BJ (cell line): ENCODE data around the gene PBX3. TPM values are rescaled to one million over a fixed set of nuclear protein-coding genes. Genes with fewer than 3 reads are reported as not detected.

Experiments used
- CTCF ChIA-PET: fragments of 350-600 bp; formaldehyde crosslinking; extraction: SDS; loops from one replicate; lab custom pipeline; 2021; ENCODE audit warnings: antibody characterized with exemption, inconsistent platforms; lab: Yijun Ruan, JAX
- POLR2A ChIA-PET: fragments of 300-600 bp; sonication (Branson Sonifier 250); formaldehyde crosslinking; extraction: SDS; loops from one replicate; lab custom pipeline; 2021; ENCODE audit warnings: antibody characterized with exemption; lab: Charles Lee
- DNase-seq: peaks from one replicate; pipeline ENCODE4 v3.0.0-alpha.2; 2011; ENCODE audit warnings: low read depth
- H3K27me3 ChIP-seq: 2 replicates; pipeline ENCODE4 v1.6.0; 2011; ENCODE audit warnings: low read length; ENCODE audit not compliant: control insufficient read depth, insufficient read depth
- H3K36me3 ChIP-seq: 2 replicates; pipeline ENCODE4 v1.5.1; 2011; ENCODE audit warnings: low read length; ENCODE audit not compliant: control insufficient read depth, insufficient read depth
- H3K4me3 ChIP-seq: 2 replicates; pipeline ENCODE4 v1.5.1; 2011; ENCODE audit warnings: low read depth, mild to moderate bottlenecking, control low read depth, low read length
- CTCF ChIP-seq: IDR thresholded peaks from 2 replicates; pipeline ENCODE4 v1.5.1; 2011; ENCODE audit warnings: low read depth, mild to moderate bottlenecking, control low read depth, inconsistent platforms, low read length, moderate library complexity; ENCODE audit not compliant: insufficient read depth
- polyA plus RNA-seq: library from polyadenylated mRNA; depleted of rRNA; stranded (reverse); fragments of >200 nt; gene quantifications from 2 replicates; pipeline ENCODE4 v1.2.3, GENCODE V29; 2011

PBX3 gene
- polyA plus RNA-seq, 1 experiment, result 27.9 TPM

GRCh38 chr9:125732562-125732961 lies 14.6 kb upstream of the PBX3 start:
- CTCF ChIA-PET, result no interaction called here
- no peaks in the 10 kb centered on the region for H3K27me3 ChIP-seq
- H3K4me3 ChIP-seq, result no peak overlapping the region
- no peak for TF ChIP-seq CTCF
- H3K36me3 ChIP-seq, result no peaks in the 10 kb centered on the region
- no peak for DNase-seq
- POLR2A ChIA-PET, result no interaction called here

- Histone ChIP-seq H3K36me3 (no peaks in the 10 kb centered on the region), H3K4me3 (no peak overlapping the region), H3K27me3 (no peaks in the 10 kb centered on the region)
- ChIA-PET CTCF (interaction anchor here (0.8 kb wide), 1 partner anchor 181 kb away, joined by 3 read pairs; no protein-coding TSS in a partner anchor), POLR2A (no interaction called here)
- no peak for TF ChIP-seq CTCF
- no peak for DNase-seq
Observed at GRCh38 chr9:125739436-125739835, 7.7 kb upstream of the PBX3 start.

- no peak for DNase-seq
- Histone ChIP-seq H3K27me3 (no peaks in the 10 kb centered on the region), H3K36me3 (no peaks in the 10 kb centered on the region), H3K4me3 (no peak overlapping the region)
- ChIA-PET POLR2A (no interaction called here), CTCF (interaction anchor here (1.0 kb wide), 1 partner anchor 14 kb away, joined by 3 read pairs; no protein-coding TSS in a partner anchor)
- no peak for TF ChIP-seq CTCF
Observed at GRCh38 chr9:125742657-125743056, 4.5 kb upstream of the PBX3 start.

- Histone ChIP-seq H3K27me3 (no peaks in the 10 kb centered on the region), H3K36me3 (no peaks in the 10 kb centered on the region), H3K4me3 (no peak overlapping the region)
- ChIA-PET CTCF (interaction anchor here (0.7 kb wide), 1 partner anchor 11 kb away, joined by 3 read pairs; no protein-coding TSS in a partner anchor), POLR2A (no interaction called here)
- TF ChIP-seq CTCF, result no peak
- no peak for DNase-seq
Observed at GRCh38 chr9:125743682-125744428, 3.3 kb upstream of the PBX3 start.

GRCh38 chr9:125744616-125745015 lies 2.6 kb upstream of the PBX3 start:
- no peak for TF ChIP-seq CTCF
- Histone ChIP-seq H3K4me3 (no peak overlapping the region), H3K36me3 (no peaks in the 10 kb centered on the region), H3K27me3 (no peaks in the 10 kb centered on the region)
- ChIA-PET CTCF (interaction anchor here (0.7 to 1.6 kb wide), 3 partner anchors 10 to 190 kb away, joined by 3 to 4 read pairs (median 3); no protein-coding TSS in a partner anchor), POLR2A (interaction anchor here (0.5 to 0.7 kb wide), 2 partner anchors 57 to 71 kb away, joined by 3 read pairs; no protein-coding TSS in a partner anchor)
- peak; percentile 74 for DNase-seq
